HCT116 (cell line): ENCODE results near the gene SLFN12L.

Experiments
- ATF3 ChIP-seq: IDR thresholded peaks from 2 replicates; pipeline ENCODE4 v1.6.1; 2012
- CTCF ChIP-seq, 3 experiments: fragments of 200-600 bp in 1 of 3; sonication (generic) in 1 of 3; IDR thresholded peaks in 2 of 3; conservative IDR thresholded peaks in 1 of 3; 2 replicates each; pipeline ENCODE4 v1.5.1; 2012 to 2017; ENCODE audit warnings: low read depth in 2 of 3, low read length in 2 of 3, antibody characterized with exemption in 1 of 3, borderline replicate concordance in 1 of 3, control low read depth in 1 of 3, mild to moderate bottlenecking in 1 of 3, mixed read lengths in 1 of 3, mixed run types in 1 of 3, moderate library complexity in 1 of 3; ENCODE audit not compliant: insufficient read depth in 1 of 3
- EZH2 ChIP-seq: fragments of 200-600 bp; sonication (generic); IDR thresholded peaks from 2 replicates; pipeline ENCODE4 v1.6.1; 2017; ENCODE audit warnings: antibody characterized with exemption, mixed run types

GRCh38 chr17:35568561-35568960 is 31.1 kb upstream of the SLFN12L start:
- TF ChIP-seq EZH2 (no peak), ATF3 (no peak), CTCF (IDR thresholded peaks at IDR 0.05 in 2 of 3, conservative IDR thresholded peaks at IDR 0.05 in 1 of 3; ENCODE audit: borderline replicate concordance in 1 of 3, insufficient read depth in 1 of 3, low read depth in 2 of 3, low read length in 2 of 3) (no peak)
